Natural killer cell (primary cell): Measurements from ENCODE around the gene ATP8B4. TPM values are rescaled to one million over a fixed set of nuclear protein-coding genes. Genes with fewer than 3 reads are reported as not detected.

Experiments used
- ATAC-seq, 3 donors: fragments of 150-1000 bp in 2 of 3; fragments of 200-7000 bp in 1 of 3; cut with Tn5 transposase; 1 replicate in 1 of 3; 2 replicates in 2 of 3; pipeline ENCODE4 v1.10.0; 2021; ENCODE audit warnings: mild to moderate bottlenecking in 2 of 3, moderate library complexity in 2 of 3
- DNase-seq, 2 donors: peaks; one replicate each; pipeline versions ENCODE4 v3.0.0 to v3.0.0-alpha.2; 2013 to 2021; ENCODE audit warnings: mixed read lengths in 1 of 2
- H3K27ac ChIP-seq: one replicate; pipeline ENCODE4 v1.5.1; 2013; ENCODE audit warnings: mild to moderate bottlenecking, low read length
- H3K27me3 ChIP-seq: one replicate; pipeline ENCODE4 v1.6.1; 2013; ENCODE audit warnings: low read length; ENCODE audit not compliant: control insufficient read depth, insufficient read depth
- H3K36me3 ChIP-seq: one replicate; pipeline ENCODE4 v1.6.1; 2013; ENCODE audit warnings: low read length; ENCODE audit not compliant: control insufficient read depth, insufficient read depth
- H3K4me1 ChIP-seq: one replicate; pipeline ENCODE4 v1.6.1; 2013; ENCODE audit warnings: low read length; ENCODE audit not compliant: control insufficient read depth, insufficient read depth
- H3K4me3 ChIP-seq: one replicate; pipeline ENCODE4 v1.5.1; 2013; ENCODE audit warnings: low read length
- H3K9me3 ChIP-seq: one replicate; pipeline ENCODE4 v1.6.1; 2013; ENCODE audit warnings: low read length; ENCODE audit not compliant: control insufficient read depth, insufficient read depth
- H3K27ac Mint-ChIP-seq, 2 donors: one replicate each; pipeline ENCODE4 v1.8.0; 2022; ENCODE audit warnings: mild to moderate bottlenecking in 2 of 2, mixed read lengths in 2 of 2, moderate library complexity in 1 of 2
- H3K27me3 Mint-ChIP-seq, 2 donors: one replicate each; pipeline ENCODE4 v1.8.0; 2022; ENCODE audit warnings: low read depth in 2 of 2, mixed read lengths in 2 of 2
- H3K36me3 Mint-ChIP-seq: one replicate; pipeline ENCODE4 v1.8.0; 2022; ENCODE audit warnings: mixed read lengths
- H3K4me1 Mint-ChIP-seq, 2 donors: one replicate each; pipeline ENCODE4 v1.8.0; 2022; ENCODE audit warnings: mixed read lengths in 2 of 2
- H3K4me3 Mint-ChIP-seq: one replicate; pipeline ENCODE4 v1.8.0; 2022; ENCODE audit warnings: mild to moderate bottlenecking, moderate library complexity, mixed read lengths
- H3K9me3 Mint-ChIP-seq, 2 donors: one replicate each; pipeline ENCODE4 v1.8.0; 2022; ENCODE audit warnings: mixed read lengths in 2 of 2
- CTCF ChIP-seq: fragments of 200-600 bp; IDR thresholded peaks from one replicate; pipeline ENCODE4 v1.8.0; 2022; ENCODE audit warnings: antibody characterized with exemption
- WGBS: methylation state at CpG from one replicate; pipeline ENCODE4 v1.1.7; 2013; ENCODE audit warnings: missing lambda C conversion rate; ENCODE audit not compliant: insufficient coverage; 5-methylcytosine and 5-hydroxymethylcytosine counted together
- intact Hi-C: fragments of 100-400 bp; cut with micrococcal nuclease; formaldehyde crosslinking; loops from one replicate; pipeline ENCODE4 v1.14.2; 2022
- total RNA-seq, 4 donors: library from RNA; stranded (reverse); fragments of 120-200 nt in 1 of 4; gene quantifications; one replicate each; pipeline versions ENCODE4 v1.2.3 to v1.2.4, GENCODE V29; 2013 to 2022

Gene ATP8B4
- total RNA-seq, 3 donors from 2014 or later (not counting 1 experiment from before 2014, with no cell fraction given) = 55.6 to 89.5 (median 75.1) TPM

GRCh38 chr15:49810720-49811119, 308.3 kb downstream of the ATP8B4 start:
- Mint-ChIP-seq H3K4me1 (peaks cover 3 to 10% of the 10 kb centered on the region in 2 donors), H3K9me3 (no peaks in the 10 kb centered on the region), H3K4me3 (no peak overlapping the region), H3K36me3 (no peaks in the 10 kb centered on the region), H3K27me3 (no peaks in the 10 kb centered on the region), H3K27ac (no peak overlapping the region)
- no peaks in the 10 kb centered on the region for H3K9me3 ChIP-seq
- no peak for DNase-seq
- no peak overlapping the region for H3K4me3 ChIP-seq
- no peak for ATAC-seq
- intact Hi-C loops = no loop called here
- H3K27ac ChIP-seq = no peak overlapping the region
- no peaks in the 10 kb centered on the region for H3K36me3 ChIP-seq
- no peak for TF ChIP-seq CTCF
- H3K4me1 ChIP-seq = no peaks in the 10 kb centered on the region
- H3K27me3 ChIP-seq = no peaks in the 10 kb centered on the region

- peaks cover 0 to 3% of the 10 kb centered on the region in 2 donors for H3K4me1 Mint-ChIP-seq
- no peak overlapping the region for H3K27ac ChIP-seq
Observed at GRCh38 chr15:49809894-49810609, 309.0 kb downstream of the ATP8B4 start.

GRCh38 chr15:49808341-49808740, 310.7 kb downstream of the ATP8B4 start:
- Histone ChIP-seq H3K9me3 (no peaks in the 10 kb centered on the region), H3K4me1 (no peaks in the 10 kb centered on the region), H3K27me3 (no peaks in the 10 kb centered on the region), H3K36me3 (no peaks in the 10 kb centered on the region), H3K27ac (no peak overlapping the region), H3K4me3 (no peak overlapping the region)
- Mint-ChIP-seq H3K36me3 (peaks cover 10% of the 10 kb centered on the region), H3K27me3 (no peaks in the 10 kb centered on the region), H3K27ac (no peak overlapping the region), H3K4me1 (no peaks in the 10 kb centered on the region), H3K4me3 (no peak overlapping the region), H3K9me3 (peaks cover 0 to 4% of the 10 kb centered on the region in 2 donors)
- DNase-seq = no peak
- ATAC-seq = no peak
- intact Hi-C loops = no loop called here
- no peak for TF ChIP-seq CTCF
- WGBS = no CpG with 5 or more reads among the region's 1 CpG

More at GRCh38 chr15:49809894-49810609, 309.0 kb downstream of the ATP8B4 start:
- peak in 1 of 3 donors; percentile 31 for ATAC-seq
- H3K27me3 Mint-ChIP-seq = no peaks in the 10 kb centered on the region
- WGBS = 100% methylated on average over 1 of the region's 2 CpGs
- H3K9me3 Mint-ChIP-seq = peaks cover 0 to 1% of the 10 kb centered on the region in 2 donors
- Histone ChIP-seq H3K27me3 (no peaks in the 10 kb centered on the region), H3K4me3 (no peak overlapping the region), H3K4me1 (no peaks in the 10 kb centered on the region), H3K36me3 (no peaks in the 10 kb centered on the region), H3K9me3 (no peaks in the 10 kb centered on the region)
- no peak overlapping the region for H3K27ac Mint-ChIP-seq
- intact Hi-C loops = no loop called here
- no peak for DNase-seq
- H3K4me3 Mint-ChIP-seq = no peak overlapping the region
- no peak for TF ChIP-seq CTCF
- peaks cover 2% of the 10 kb centered on the region for H3K36me3 Mint-ChIP-seq

Other genes starting within 250 kb of the ATP8B4 start
- 1 to 10 TPM in 1 of 3 donors, under 1 TPM in 2; 0.47 to 2.7 (median 0.50) TPM for gene SLC27A2, start 63.0 kb upstream of the ATP8B4 start, total RNA-seq
- 100 to 1,000 TPM in 1 of 3 donors, 1 to 10 TPM in 1, under 1 TPM in 1; 0.14 to 494 (median 9.5) TPM for gene HDC, start 146.5 kb upstream of the ATP8B4 start, total RNA-seq
- gene GABPB1, start 236.0 kb upstream of the ATP8B4 start, total RNA-seq = 10 to 100 TPM; 20.8 to 30.8 (median 26.3) TPM